Body of pancreas (tissue), 4 donors: ENCODE results near the gene CD80. TPM values are rescaled to one million over a fixed set of nuclear protein-coding genes. Genes with fewer than 3 reads are reported as not detected.

Experiments used
- ATAC-seq: fragments of 150-250 bp; one replicate; pipeline ENCODE4 v1.9.1; 2016
- DNase-seq, 4 donors: peaks; one replicate each; pipeline ENCODE4 v3.0.0-alpha.2; 2019
- H3K27ac ChIP-seq, 4 donors: fragments of 200-600 bp; sonication (generic); 1 replicate in 3 of 4; 2 replicates in 1 of 4; pipeline versions ENCODE4 v1.5.1 to v1.6.1; 2016 to 2019; ENCODE audit warnings: mild to moderate bottlenecking in 1 of 4, mixed read lengths in 1 of 4, moderate library complexity in 1 of 4
- H3K27me3 ChIP-seq, 2 donors: fragments of 200-600 bp; sonication (generic); one replicate each; pipeline ENCODE4 v1.6.0; 2016; ENCODE audit warnings: mild to moderate bottlenecking in 1 of 2
- H3K36me3 ChIP-seq, 2 donors: fragments of 200-600 bp; sonication (generic); replicated peaks in 1 of 2; 2 replicates each; pipeline ENCODE4 v1.5.1; 2016; ENCODE audit warnings: low read depth in 2 of 2; ENCODE audit not compliant: insufficient read depth in 1 of 2
- H3K4me1 ChIP-seq: fragments of 200-600 bp; sonication (generic); one replicate; pipeline ENCODE4 v1.6.0; 2016
- H3K4me3 ChIP-seq, 2 donors: fragments of 200-600 bp; sonication (generic); 1 replicate in 1 of 2; 2 replicates in 1 of 2; pipeline ENCODE4 v1.5.1; 2016 to 2019
- H3K9me3 ChIP-seq, 3 donors: fragments of 200-600 bp; sonication (generic); 1 replicate in 2 of 3; 2 replicates in 1 of 3; pipeline ENCODE4 v1.5.1; 2016
- CTCF ChIP-seq, 7 experiments: fragments of 450-650 bp in 4 of 7; fragments of 200-600 bp in 3 of 7; sonication (generic) in 3 of 7; IDR thresholded peaks; one replicate each; pipeline ENCODE4 v1.5.1; 2016 to 2019; ENCODE audit warnings: antibody characterized with exemption in 7 of 7
- POLR2A ChIP-seq, 3 donors: fragments of 450-650 bp; IDR thresholded peaks; one replicate each; pipeline ENCODE4 v1.6.1; 2016; ENCODE audit warnings: antibody characterized with exemption in 3 of 3, mild to moderate bottlenecking in 2 of 3
- WGBS, 2 donors: methylation state at CpG; one replicate each; pipeline ENCODE4 v1.1.5; 2017; 5-methylcytosine and 5-hydroxymethylcytosine counted together
- intact Hi-C: fragments of 100-400 bp; cut with DNase I; formaldehyde crosslinking; loops from one replicate; pipeline ENCODE4 v1.15.1; 2023
- total RNA-seq, 2 donors: library from RNA; depleted of rRNA; stranded (reverse); fragments of >200 nt; gene quantifications; one replicate each; pipeline ENCODE4 v1.1.0, GENCODE V29; 2016

Gene CD80
- total RNA-seq, 2 donors from 2014 or later: 0.26 TPM; not detected in 1

GRCh38 chr3:119600732-119601131 lies 41.3 kb upstream of the CD80 start:
- no peaks in the 10 kb centered on the region for H3K36me3 ChIP-seq
- 79 to 80% methylated on average over 5 of the region's 5 CpGs for WGBS, 2 donors
- no peaks in the 10 kb centered on the region for H3K27me3 ChIP-seq
- H3K27ac ChIP-seq: no peak overlapping the region
- H3K4me3 ChIP-seq: no peak overlapping the region
- TF ChIP-seq POLR2A (IDR thresholded peaks at IDR 0.05) (no peak), CTCF (IDR thresholded peaks at IDR 0.05) (peak in 2 of 7 experiments; percentile 1 to 12)
- H3K9me3 ChIP-seq: no peaks in the 10 kb centered on the region
- intact Hi-C loops: no loop called here
- peaks cover 23% of the 10 kb centered on the region for H3K4me1 ChIP-seq
- peak in 1 of 4 donors; percentile 9 for DNase-seq
- no peak for ATAC-seq

- 88 to 90% methylated on average over 6 of the region's 6 CpGs for WGBS, 2 donors
- ATAC-seq: no peak
- H3K4me1 ChIP-seq: peaks cover 23% of the 10 kb centered on the region
- no peaks in the 10 kb centered on the region for H3K9me3 ChIP-seq
- H3K27me3 ChIP-seq: no peaks in the 10 kb centered on the region
- intact Hi-C loops: no loop called here
- no peak overlapping the region for H3K4me3 ChIP-seq
- H3K36me3 ChIP-seq: no peaks in the 10 kb centered on the region
- DNase-seq: no peak
- H3K27ac ChIP-seq: no peak overlapping the region
- no peak for TF ChIP-seq CTCF (IDR thresholded peaks at IDR 0.05)
- TF ChIP-seq POLR2A (IDR thresholded peaks at IDR 0.05): no peak
Observed at GRCh38 chr3:119599558-119600174, 40.3 kb upstream of the CD80 start.

DNA sequence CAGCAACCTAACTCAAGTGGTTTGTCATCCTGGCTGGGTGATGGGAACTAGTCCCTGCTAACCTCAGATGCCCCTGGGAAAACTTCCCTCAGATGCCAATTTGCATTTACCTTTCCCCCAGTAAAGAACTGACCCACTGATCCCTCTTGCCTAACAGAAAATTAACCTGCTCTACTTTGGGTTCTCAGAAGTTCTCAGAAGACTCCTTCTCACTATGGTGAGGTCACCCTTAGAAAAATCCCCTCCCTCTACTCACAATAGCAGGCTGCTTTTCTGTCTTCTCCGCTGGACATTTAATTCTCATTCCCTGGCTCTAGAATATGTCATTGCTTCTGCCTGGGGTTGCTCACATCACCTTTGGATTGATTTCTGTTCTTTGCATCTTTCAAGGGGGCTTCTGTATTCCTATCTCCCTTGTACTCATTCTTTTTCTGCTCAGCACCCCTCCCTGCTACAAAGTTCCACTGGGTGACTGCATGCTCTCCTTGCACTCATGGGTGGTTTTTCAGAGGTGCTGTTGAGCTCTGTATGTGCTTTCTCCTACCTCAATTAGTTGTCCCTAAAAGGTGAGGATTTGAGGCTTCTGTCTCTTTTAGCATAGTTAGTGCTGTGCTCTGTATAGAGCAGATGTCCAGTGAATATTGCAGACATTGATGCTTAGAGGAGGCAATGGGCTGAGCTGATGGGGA lies 39.1 kb upstream of the CD80 start:
- Histone ChIP-seq H3K9me3 (no peaks in the 10 kb centered on the region), H3K27me3 (no peaks in the 10 kb centered on the region), H3K4me3 (no peak overlapping the region), H3K27ac (no peak overlapping the region), H3K36me3 (no peaks in the 10 kb centered on the region), H3K4me1 (peaks cover 23% of the 10 kb centered on the region)
- intact Hi-C loops: no loop called here
- WGBS, 2 donors: 100% methylated on average over 1 of the region's 1 CpG
- ATAC-seq (no peak), DNase-seq (no peak)
- TF ChIP-seq CTCF (IDR thresholded peaks at IDR 0.05) (no peak), POLR2A (IDR thresholded peaks at IDR 0.05) (no peak)

DNA sequence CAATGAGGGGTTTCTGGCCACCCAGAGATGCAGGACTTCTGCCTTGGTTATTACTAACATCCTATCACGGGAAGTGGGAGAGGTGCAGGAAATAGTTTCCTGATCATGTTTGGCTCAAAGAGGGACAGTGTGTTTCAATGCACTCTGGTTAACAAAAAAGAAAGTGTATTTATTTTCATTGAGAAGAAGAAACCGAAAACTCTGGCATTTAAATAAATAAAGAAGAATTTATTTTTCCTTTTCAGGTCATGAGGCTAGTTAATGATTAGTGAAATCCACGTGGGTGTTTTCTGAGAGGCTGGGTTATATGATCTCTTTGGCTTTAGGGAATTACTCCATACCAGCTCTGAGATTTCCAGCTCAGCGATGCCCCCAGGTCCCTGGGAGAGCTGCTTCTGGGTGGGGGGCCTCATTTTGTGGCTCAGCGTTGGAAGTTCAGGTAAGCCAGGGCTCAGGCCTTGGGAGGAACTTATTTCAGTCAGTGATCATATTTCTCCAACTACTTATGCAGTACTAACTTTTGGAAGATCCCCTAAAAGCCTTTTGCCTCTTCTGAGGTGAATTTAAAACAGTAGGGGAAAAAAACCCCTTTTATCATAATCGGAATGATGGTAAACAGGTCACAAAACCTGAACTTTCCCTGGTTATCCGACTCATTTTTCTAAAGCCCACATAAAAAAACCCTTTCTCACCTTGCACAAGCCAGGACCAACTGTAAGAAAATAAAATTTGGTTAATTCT lies 38.3 kb upstream of the CD80 start, which contains the start of gene PLA1A:
Gene PLA1A, plus strand, starts transcription at position 338 of the 741 bp plus-strand sequence. Its CDS starts 29 bp downstream, at position 367.
- Histone ChIP-seq H3K27me3 (no peaks in the 10 kb centered on the region), H3K36me3 (no peaks in the 10 kb centered on the region), H3K9me3 (no peaks in the 10 kb centered on the region), H3K4me3 (no peak within 1 kb of the TSS), H3K27ac (peak within 1 kb of the TSS in 3 of 4 donors; percentile 38 to 69 (median 49)), H3K4me1 (peaks cover 23% of the 10 kb centered on the region)
- WGBS, 2 donors: 24 to 30% methylated on average over 6 to 7 of the region's 7 CpGs
- DNase-seq (peak in 3 of 4 donors; percentile 17 to 22 (median 21)), ATAC-seq (peak; percentile 83)
- TF ChIP-seq POLR2A (IDR thresholded peaks at IDR 0.05): no peak
- TF ChIP-seq CTCF (IDR thresholded peaks at IDR 0.05): no peak
- intact Hi-C loops: no loop called here
